HEK293 (cell line): Measurements from ENCODE around the gene GABBR2.

Experiments used
- CTCF ChIA-PET: fragments of 350-600 bp; formaldehyde crosslinking; extraction: SDS; loops from one replicate; lab custom pipeline; 2021; ENCODE audit warnings: antibody characterized with exemption; lab: Yijun Ruan, JAX
- POLR2A ChIA-PET: fragments of 300-600 bp; formaldehyde crosslinking; extraction: SDS; loops from one replicate; lab custom pipeline; 2020; ENCODE audit warnings: antibody characterized with exemption, inconsistent platforms; lab: Yijun Ruan, JAX
- H3K27ac ChIP-seq: fragments of 200-500 bp; sonication (Bioruptor generic); 2 replicates; pipeline ENCODE4 v1.5.1; 2014; ENCODE audit warnings: low read depth, low read length, control low read depth, inconsistent platforms; ENCODE audit errors: extremely low read depth
- H3K36me3 ChIP-seq, 2 experiments: fragments of 200-500 bp in 1 of 2; sonication (Bioruptor generic) in 1 of 2; 1 replicate in 1 of 2; 2 replicates in 1 of 2; pipeline ENCODE4 v1.5.1; 2014 to 2017; ENCODE audit warnings: inconsistent platforms in 2 of 2, low read length in 2 of 2; ENCODE audit not compliant: control insufficient read depth in 2 of 2, insufficient read depth in 1 of 2
- H3K4me1 ChIP-seq: fragments of 200-500 bp; sonication (Bioruptor generic); 2 replicates; pipeline ENCODE4 v1.5.1; 2014; ENCODE audit warnings: mild to moderate bottlenecking, low read length, inconsistent platforms; ENCODE audit not compliant: control insufficient read depth, insufficient read depth
- H3K4me3 ChIP-seq: 2 replicates; pipeline ENCODE4 v1.5.1; 2011; ENCODE audit warnings: low read depth, mild to moderate bottlenecking, control low read depth, low read length, moderate library complexity
- H3K9me3 ChIP-seq: fragments of 200-500 bp; sonication (Bioruptor generic); 2 replicates; pipeline ENCODE4 v1.5.1; 2014; ENCODE audit warnings: low read depth, low read length, inconsistent platforms; ENCODE audit not compliant: control insufficient read depth, insufficient read depth
- BCL11A ChIP-seq: fragments of 450-650 bp; formaldehyde crosslinking; IDR thresholded peaks from 2 replicates; pipeline ENCODE4 v1.5.1; 2016; ENCODE audit warnings: low read depth, missing biosample characterization, missing genetic modification characterization
- CTCF ChIP-seq: fragments of 450-650 bp; formaldehyde crosslinking; IDR thresholded peaks from 2 replicates; pipeline ENCODE4 v1.5.1; 2016; ENCODE audit warnings: missing biosample characterization, missing genetic modification characterization
- HIC1 ChIP-seq: fragments of 450-650 bp; formaldehyde crosslinking; IDR thresholded peaks from 2 replicates; pipeline ENCODE4 v1.5.1; 2016; ENCODE audit warnings: missing biosample characterization, missing genetic modification characterization
- HOXC10 ChIP-seq: sonication (generic); formaldehyde crosslinking; IDR thresholded peaks from 2 replicates; pipeline ENCODE4 v1.8.1; 2023; ENCODE audit warnings: mild to moderate bottlenecking, missing genetic modification reagents
- HOXD13 ChIP-seq: sonication (generic); formaldehyde crosslinking; IDR thresholded peaks from 2 replicates; pipeline ENCODE4 v1.8.0; 2022; ENCODE audit warnings: missing genetic modification reagents, borderline replicate concordance
- KLF8 ChIP-seq: fragments of 450-650 bp; formaldehyde crosslinking; IDR thresholded peaks from 2 replicates; pipeline ENCODE4 v1.5.1; 2016; ENCODE audit warnings: missing biosample characterization, missing genetic modification characterization
- OSR2 ChIP-seq: fragments of 450-650 bp; formaldehyde crosslinking; IDR thresholded peaks from 2 replicates; pipeline ENCODE4 v1.5.1; 2016; ENCODE audit warnings: missing biosample characterization, missing genetic modification characterization
- PRDM1 ChIP-seq: fragments of 450-650 bp; formaldehyde crosslinking; IDR thresholded peaks from 2 replicates; pipeline ENCODE4; 2016; ENCODE audit warnings: missing biosample characterization, missing genetic modification characterization
- PRDM4 ChIP-seq: fragments of 450-650 bp; formaldehyde crosslinking; IDR thresholded peaks from 2 replicates; pipeline ENCODE4 v1.5.1; 2017; ENCODE audit warnings: missing biosample characterization, missing genetic modification characterization
- SP2 ChIP-seq: fragments of 450-650 bp; formaldehyde crosslinking; IDR thresholded peaks from 2 replicates; pipeline ENCODE4 v1.5.1; 2016; ENCODE audit warnings: missing biosample characterization, missing genetic modification characterization
- SP7 ChIP-seq: fragments of 450-650 bp; formaldehyde crosslinking; IDR thresholded peaks from 2 replicates; pipeline ENCODE4 v1.5.1; 2016; ENCODE audit warnings: missing biosample characterization, missing genetic modification characterization
- TCF7L2 ChIP-seq: IDR thresholded peaks from 2 replicates; pipeline ENCODE4 v1.6.1; 2011; ENCODE audit warnings: low read depth, mild to moderate bottlenecking, inconsistent platforms, low read length, moderate library complexity, borderline replicate concordance
- YY1 ChIP-seq: fragments of 450-650 bp; formaldehyde crosslinking; IDR thresholded peaks from 2 replicates; pipeline ENCODE4 v1.5.1; 2018; ENCODE audit warnings: missing biosample characterization, missing genetic modification characterization
- ZBTB1 ChIP-seq: fragments of 450-650 bp; formaldehyde crosslinking; IDR thresholded peaks from 2 replicates; pipeline ENCODE4 v1.5.1; 2016; ENCODE audit warnings: missing biosample characterization, missing genetic modification characterization
- ZBTB21 ChIP-seq: fragments of 450-650 bp; formaldehyde crosslinking; IDR thresholded peaks from 2 replicates; pipeline ENCODE4 v1.5.1; 2017; ENCODE audit warnings: missing biosample characterization, missing genetic modification characterization
- ZBTB7A ChIP-seq: fragments of 450-650 bp; formaldehyde crosslinking; IDR thresholded peaks from 2 replicates; pipeline ENCODE4 v1.5.1; 2016; ENCODE audit warnings: low read depth, missing biosample characterization, missing genetic modification characterization
- ZFP69B ChIP-seq: fragments of 450-650 bp; formaldehyde crosslinking; IDR thresholded peaks from 2 replicates; pipeline ENCODE4 v1.5.1; 2016; ENCODE audit warnings: missing biosample characterization, missing genetic modification characterization
- ZNF112 ChIP-seq: fragments of 450-650 bp; formaldehyde crosslinking; IDR thresholded peaks from 2 replicates; pipeline ENCODE4 v1.5.0; 2017; ENCODE audit warnings: missing biosample characterization, missing genetic modification characterization
- ZNF184 ChIP-seq: fragments of 450-650 bp; IDR thresholded peaks from 2 replicates; pipeline ENCODE4 v1.5.1; 2018; ENCODE audit warnings: missing biosample characterization, mild to moderate bottlenecking, missing genetic modification characterization
- ZNF2 ChIP-seq: fragments of 450-650 bp; formaldehyde crosslinking; IDR thresholded peaks from 2 replicates; pipeline ENCODE4 v1.5.1; 2016; ENCODE audit warnings: missing biosample characterization, missing genetic modification characterization
- ZNF24 ChIP-seq: fragments of 450-650 bp; formaldehyde crosslinking; IDR thresholded peaks from 2 replicates; pipeline ENCODE4 v1.5.1; 2016; ENCODE audit warnings: missing biosample characterization, missing genetic modification characterization
- ZNF280C ChIP-seq: fragments of 450-650 bp; formaldehyde crosslinking; IDR thresholded peaks from 2 replicates; pipeline ENCODE4 v1.5.1; 2016; ENCODE audit warnings: missing biosample characterization, missing genetic modification characterization
- ZNF324 ChIP-seq: fragments of 450-650 bp; formaldehyde crosslinking; IDR thresholded peaks from 2 replicates; pipeline ENCODE4 v1.5.1; 2016; ENCODE audit warnings: missing biosample characterization, missing genetic modification characterization
- ZNF350 ChIP-seq: fragments of 450-650 bp; formaldehyde crosslinking; IDR thresholded peaks from 2 replicates; pipeline ENCODE4 v1.5.0; 2017; ENCODE audit warnings: missing biosample characterization, mild to moderate bottlenecking, missing genetic modification characterization
- ZNF548 ChIP-seq: fragments of 450-650 bp; formaldehyde crosslinking; IDR thresholded peaks from 2 replicates; pipeline ENCODE4 v1.5.1; 2016; ENCODE audit warnings: missing biosample characterization, missing genetic modification characterization
- ZNF610 ChIP-seq: fragments of 450-650 bp; formaldehyde crosslinking; IDR thresholded peaks from 2 replicates; pipeline ENCODE4 v1.5.1; 2016; ENCODE audit warnings: missing biosample characterization, missing genetic modification characterization, borderline replicate concordance
- ZNF677 ChIP-seq: fragments of 450-650 bp; IDR thresholded peaks from 2 replicates; pipeline ENCODE4 v1.5.0; 2018; ENCODE audit warnings: missing biosample characterization, mild to moderate bottlenecking, missing genetic modification characterization, moderate library complexity
- ZSCAN23 ChIP-seq: fragments of 450-650 bp; formaldehyde crosslinking; IDR thresholded peaks from 2 replicates; pipeline ENCODE4 v1.5.1; 2016; ENCODE audit warnings: missing biosample characterization, missing genetic modification characterization
- TF ChIP-seq, protein P1 (sequence below): fragments of 450-650 bp; formaldehyde crosslinking; IDR thresholded peaks from 2 replicates; pipeline ENCODE4 v1.5.1; 2016; ENCODE audit warnings: missing biosample characterization, missing genetic modification characterization

GABBR2 gene

GRCh38 chr9:98632839-98633238, 75.9 kb downstream of the GABBR2 start:
- ChIA-PET CTCF (interaction anchor here (1.3 kb wide), 1 partner anchor 11 kb away, joined by 5 read pairs; no protein-coding TSS in a partner anchor), POLR2A (no interaction called here)
- Histone ChIP-seq H3K4me3 (no peak overlapping the region), H3K4me1 (no peaks in the 10 kb centered on the region), H3K36me3 (no peaks in the 10 kb centered on the region), H3K9me3 (no peaks in the 10 kb centered on the region), H3K27ac (no peak overlapping the region)
- TF ChIP-seq ZNF24 (tag by site-specific recombination) (no peak), HOXD13 (CRISPR knock-in tag) (no peak), ZNF324 (tag by site-specific recombination) (no peak), YY1 (tag by site-specific recombination) (no peak), ZNF677 (tag by site-specific recombination) (no peak), ZBTB21 (tag by site-specific recombination) (no peak), ZNF2 (tag by site-specific recombination) (no peak), ZFP69B (tag by site-specific recombination) (no peak), CTCF (no peak), OSR2 (tag by site-specific recombination) (no peak), ZNF350 (no peak), TCF7L2 (no peak), BCL11A (tag by site-specific recombination) (no peak), ZNF610 (no peak), SP2 (no peak), ZNF280C (no peak), ZSCAN23 (tag by site-specific recombination) (no peak), ZBTB1 (tag by site-specific recombination) (no peak)

GRCh38 chr9:98627296-98627695, 81.4 kb downstream of the GABBR2 start:
- Histone ChIP-seq H3K4me3 (no peak overlapping the region), H3K36me3 (no peaks in the 10 kb centered on the region), H3K27ac (no peak overlapping the region), H3K9me3 (no peaks in the 10 kb centered on the region), H3K4me1 (no peaks in the 10 kb centered on the region)
- ChIA-PET CTCF (no interaction called here), POLR2A (no interaction called here)
- TF ChIP-seq KLF8 (tag by site-specific recombination) (no peak), ZBTB7A (tag by site-specific recombination) (no peak), HIC1 (tag by site-specific recombination) (no peak), ZNF112 (tag by site-specific recombination) (no peak), PRDM1 (tag by site-specific recombination) (no peak), SP7 (tag by site-specific recombination) (no peak), ZNF184 (tag by site-specific recombination) (no peak), PRDM4 (no peak), ZNF548 (tag by site-specific recombination) (no peak), HOXC10 (CRISPR knock-in tag) (no peak)
- TF ChIP-seq, protein P1, sequence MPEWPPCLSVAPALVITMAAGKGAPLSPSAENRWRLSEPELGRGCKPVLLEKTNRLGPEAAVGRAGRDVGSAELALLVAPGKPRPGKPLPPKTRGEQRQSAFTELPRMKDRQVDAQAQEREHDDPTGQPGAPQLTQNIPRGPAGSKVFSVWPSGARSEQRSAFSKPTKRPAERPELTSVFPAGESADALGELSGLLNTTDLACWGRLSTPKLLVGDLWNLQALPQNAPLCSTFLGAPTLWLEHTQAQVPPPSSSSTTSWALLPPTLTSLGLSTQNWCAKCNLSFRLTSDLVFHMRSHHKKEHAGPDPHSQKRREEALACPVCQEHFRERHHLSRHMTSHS (tag by site-specific recombination): no peak
